ENCODE measurements around the gene PDGFRA.

Gene PDGFRA

DNA sequence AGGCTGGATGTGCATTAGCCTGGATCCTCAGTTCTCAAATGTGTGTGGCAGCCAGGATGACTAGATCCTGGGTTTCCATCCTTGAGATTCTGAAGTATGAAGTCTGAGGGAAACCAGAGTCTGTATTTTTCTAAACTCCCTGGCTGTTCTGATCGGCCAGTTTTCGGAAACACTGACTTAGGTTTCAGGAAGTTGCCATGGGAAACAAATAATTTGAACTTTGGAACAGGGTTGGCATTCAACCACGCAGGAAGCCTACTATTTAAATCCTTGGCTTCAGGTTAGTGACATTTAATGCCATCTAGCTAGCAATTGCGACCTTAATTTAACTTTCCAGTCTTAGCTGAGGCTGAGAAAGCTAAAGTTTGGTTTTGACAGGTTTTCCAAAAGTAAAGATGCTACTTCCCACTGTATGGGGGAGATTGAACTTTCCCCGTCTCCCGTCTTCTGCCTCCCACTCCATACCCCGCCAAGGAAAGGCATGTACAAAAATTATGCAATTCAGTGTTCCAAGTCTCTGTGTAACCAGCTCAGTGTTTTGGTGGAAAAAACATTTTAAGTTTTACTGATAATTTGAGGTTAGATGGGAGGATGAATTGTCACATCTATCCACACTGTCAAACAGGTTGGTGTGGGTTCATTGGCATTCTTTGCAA lies 67.6 kb downstream of the PDGFRA start:
- CTCF ChIA-PET, result no interaction called here
- no peak for TF ChIP-seq SP1 (IDR thresholded peaks at IDR 0.05)
- TF ChIP-seq CTBP1 (IDR thresholded peaks at IDR 0.05; ENCODE audit: borderline replicate concordance), result no peak
- TF ChIP-seq BHLHE40 (IDR thresholded peaks at IDR 0.05; ENCODE audit: borderline replicate concordance), result no peak
- no peak for TF ChIP-seq FOXK2 (IDR thresholded peaks at IDR 0.05)
- TF ChIP-seq L3MBTL2 (conservative IDR thresholded peaks at IDR 0.05), result no peak
- no peak for TF ChIP-seq ELF4 (IDR thresholded peaks at IDR 0.05)
- no peak for TF ChIP-seq LEF1 (IDR thresholded peaks at IDR 0.05; ENCODE audit: borderline replicate concordance)
- TF ChIP-seq ZNF384 (IDR thresholded peaks at IDR 0.05), result no peak
- TF ChIP-seq HDGF (IDR thresholded peaks at IDR 0.05; ENCODE audit: borderline replicate concordance), result no peak
- TF ChIP-seq TARDBP (IDR thresholded peaks at IDR 0.05), result no peak
- no peak for TF ChIP-seq ARNT (IDR thresholded peaks at IDR 0.05)
- no peak for DNase-seq (ENCODE audit: extremely low spot score)
- POLR2A ChIA-PET, result no interaction called here

DNA sequence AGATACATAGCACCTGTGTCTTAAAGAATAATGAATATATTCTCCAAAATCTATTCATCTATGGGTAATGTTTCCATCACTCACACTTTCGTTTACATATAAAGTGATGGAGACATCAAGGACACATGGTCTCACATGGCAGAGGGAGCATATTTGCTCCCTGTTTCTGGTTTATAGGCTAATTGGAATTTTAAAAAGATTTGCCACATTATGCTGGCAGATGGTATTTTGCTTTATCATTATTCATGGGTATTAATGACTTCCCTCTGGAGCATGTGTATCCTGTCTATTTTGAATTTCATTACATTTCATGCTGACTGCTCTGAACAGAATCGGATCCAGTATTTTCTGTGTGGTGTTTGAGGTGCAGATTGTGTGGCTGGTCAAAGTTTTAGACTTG lies 79.0 kb downstream of the PDGFRA start:
- ChIA-PET POLR2A (no interaction called here), CTCF (no interaction called here)
- no peak for DNase-seq (ENCODE audit: extremely low spot score)
- TF ChIP-seq HDGF (IDR thresholded peaks at IDR 0.05; ENCODE audit: borderline replicate concordance) (no peak), NFRKB (IDR thresholded peaks at IDR 0.05) (no peak), FOXM1 (IDR thresholded peaks at IDR 0.05; ENCODE audit: borderline replicate concordance) (no peak), FOXA1 (IDR thresholded peaks at IDR 0.05) (no peak), ARNT (IDR thresholded peaks at IDR 0.05) (no peak), ELF4 (IDR thresholded peaks at IDR 0.05) (no peak), SUZ12 (IDR thresholded peaks at IDR 0.05) (no peak), FOXK2 (IDR thresholded peaks at IDR 0.05) (no peak), TARDBP (IDR thresholded peaks at IDR 0.05) (no peak), LEF1 (IDR thresholded peaks at IDR 0.05; ENCODE audit: borderline replicate concordance) (no peak), L3MBTL2 (conservative IDR thresholded peaks at IDR 0.05) (no peak), BHLHE40 (IDR thresholded peaks at IDR 0.05; ENCODE audit: borderline replicate concordance) (no peak), SP1 (IDR thresholded peaks at IDR 0.05) (no peak)

DNA sequence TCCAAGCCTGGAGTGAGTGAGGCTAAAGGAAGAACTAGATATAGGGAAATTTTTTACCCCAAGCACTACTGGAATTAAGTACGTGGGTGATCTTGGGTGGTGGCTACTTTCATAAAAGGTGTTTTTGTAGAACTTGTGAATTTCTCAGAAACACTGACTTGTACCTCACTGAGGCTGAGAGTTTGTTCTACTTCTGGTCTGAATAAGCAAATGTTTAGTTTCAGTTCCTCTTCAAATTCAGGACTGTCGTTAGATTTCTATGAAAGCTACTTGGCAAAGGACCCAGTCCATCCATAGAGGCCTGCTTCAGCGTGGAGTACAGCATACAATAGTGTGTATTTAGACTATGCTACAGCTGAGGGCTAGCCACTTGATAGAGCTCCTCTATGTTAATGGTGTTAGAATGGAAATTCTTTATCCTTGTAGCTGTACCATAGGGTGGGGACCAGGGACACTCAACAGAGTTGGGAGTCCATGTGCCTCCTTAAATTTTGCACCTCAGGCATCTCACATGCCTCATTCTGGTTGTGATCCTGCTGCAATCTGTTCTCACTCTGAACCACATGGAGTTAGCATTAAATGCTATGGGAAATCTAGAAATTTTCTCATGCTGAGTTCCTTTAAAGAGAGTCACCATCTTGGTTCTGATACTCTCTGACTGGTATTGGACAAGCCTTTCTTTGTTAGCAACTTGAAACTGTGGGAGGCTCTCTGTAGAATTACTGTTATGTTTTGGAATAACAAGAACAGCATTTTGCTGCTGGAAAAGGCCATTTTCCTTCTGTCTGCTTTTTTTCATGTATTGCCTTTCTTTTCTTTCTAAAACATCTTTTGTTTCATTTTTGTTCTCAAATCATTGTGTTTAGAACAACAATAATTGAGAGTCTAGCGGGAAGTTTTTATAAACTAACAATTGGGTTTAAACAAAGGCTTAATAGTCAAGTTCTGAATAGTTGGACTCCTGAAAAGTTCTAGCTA lies 86.8 kb downstream of the PDGFRA start:
- CTCF ChIA-PET, result no interaction called here
- DNase-seq (ENCODE audit: extremely low spot score), result no peak
- no peak for TF ChIP-seq NFRKB (IDR thresholded peaks at IDR 0.05)
- TF ChIP-seq SP1 (IDR thresholded peaks at IDR 0.05), result no peak
- no peak for TF ChIP-seq L3MBTL2 (conservative IDR thresholded peaks at IDR 0.05)
- TF ChIP-seq ELF4 (IDR thresholded peaks at IDR 0.05), result no peak
- no peak for TF ChIP-seq PKNOX1 (IDR thresholded peaks at IDR 0.05)
- no peak for TF ChIP-seq FOXK2 (IDR thresholded peaks at IDR 0.05)
- no peak for TF ChIP-seq CTBP1 (IDR thresholded peaks at IDR 0.05; ENCODE audit: borderline replicate concordance)
- no peak for TF ChIP-seq LEF1 (IDR thresholded peaks at IDR 0.05; ENCODE audit: borderline replicate concordance)
- TF ChIP-seq FOXM1 (IDR thresholded peaks at IDR 0.05; ENCODE audit: borderline replicate concordance), result no peak
- TF ChIP-seq HDGF (IDR thresholded peaks at IDR 0.05; ENCODE audit: borderline replicate concordance), result no peak
- TF ChIP-seq TARDBP (IDR thresholded peaks at IDR 0.05), result no peak
- TF ChIP-seq ARNT (IDR thresholded peaks at IDR 0.05), result no peak
- TF ChIP-seq BHLHE40 (IDR thresholded peaks at IDR 0.05; ENCODE audit: borderline replicate concordance), result no peak
- TF ChIP-seq FOXA1 (IDR thresholded peaks at IDR 0.05), result no peak
- POLR2A ChIA-PET, result no interaction called here

DNA sequence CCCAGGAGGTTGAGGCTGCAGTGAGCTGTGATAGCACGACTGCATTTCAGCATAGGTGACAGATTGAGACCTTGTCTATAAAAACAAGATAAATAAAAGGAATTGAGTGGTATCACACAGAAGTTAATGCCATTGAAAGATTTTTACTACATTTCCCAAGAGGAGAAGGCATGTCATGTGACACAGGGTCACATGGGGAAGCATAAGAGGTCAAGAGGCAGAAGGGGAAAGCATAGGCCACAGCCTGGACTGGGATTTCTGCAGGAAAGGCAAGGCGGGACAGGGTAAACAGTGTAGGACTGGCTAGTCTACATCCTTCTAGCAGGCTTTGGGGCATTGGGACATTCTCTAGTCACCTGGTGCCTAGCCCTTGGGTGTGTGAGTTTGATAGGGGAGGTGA lies 88.6 kb downstream of the PDGFRA start:
- no peak for TF ChIP-seq FOXA1 (IDR thresholded peaks at IDR 0.05)
- no peak for TF ChIP-seq BHLHE40 (IDR thresholded peaks at IDR 0.05; ENCODE audit: borderline replicate concordance)
- TF ChIP-seq PKNOX1 (IDR thresholded peaks at IDR 0.05), result no peak
- no peak for TF ChIP-seq ELF4 (IDR thresholded peaks at IDR 0.05)
- TF ChIP-seq FOXM1 (IDR thresholded peaks at IDR 0.05; ENCODE audit: borderline replicate concordance), result no peak
- DNase-seq (ENCODE audit: extremely low spot score), result no peak
- ChIA-PET CTCF (interaction anchor here (0.5 kb wide), 1 partner anchor 18 kb away, joined by 3 read pairs; no protein-coding TSS in a partner anchor), POLR2A (no interaction called here)

DNA sequence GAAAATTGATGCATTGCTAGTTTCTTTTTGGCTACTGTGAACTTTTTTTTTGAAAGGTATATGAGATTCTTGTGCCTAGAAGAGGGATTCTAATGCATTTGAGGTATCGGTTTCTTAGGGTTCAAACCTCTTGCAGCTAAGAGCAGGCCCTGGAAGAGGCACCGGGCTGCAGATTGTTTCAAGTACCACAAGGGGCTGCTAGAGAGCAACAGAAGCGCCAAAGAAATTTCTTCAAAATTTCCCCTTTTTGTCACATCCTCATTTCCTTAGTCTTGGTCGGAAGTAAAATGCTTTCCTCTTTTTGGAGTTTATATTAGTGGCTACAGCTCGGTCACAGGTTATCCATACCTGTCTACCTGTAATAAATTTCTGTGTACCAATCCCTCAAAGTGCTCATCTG lies 89.8 kb downstream of the PDGFRA start:
- TF ChIP-seq LEF1 (IDR thresholded peaks at IDR 0.05; ENCODE audit: borderline replicate concordance), result no peak
- no peak for TF ChIP-seq ELF4 (IDR thresholded peaks at IDR 0.05)
- TF ChIP-seq FOXA1 (IDR thresholded peaks at IDR 0.05), result no peak
- TF ChIP-seq HDGF (IDR thresholded peaks at IDR 0.05; ENCODE audit: borderline replicate concordance), result no peak
- no peak for TF ChIP-seq PKNOX1 (IDR thresholded peaks at IDR 0.05)
- TF ChIP-seq FOXK2 (IDR thresholded peaks at IDR 0.05), result no peak
- TF ChIP-seq NFRKB (IDR thresholded peaks at IDR 0.05), result no peak
- TF ChIP-seq FOXM1 (IDR thresholded peaks at IDR 0.05; ENCODE audit: borderline replicate concordance), result no peak
- TF ChIP-seq SP1 (IDR thresholded peaks at IDR 0.05), result no peak
- no peak for TF ChIP-seq TARDBP (IDR thresholded peaks at IDR 0.05)
- no peak for TF ChIP-seq L3MBTL2 (conservative IDR thresholded peaks at IDR 0.05)
- no peak for TF ChIP-seq CTBP1 (IDR thresholded peaks at IDR 0.05; ENCODE audit: borderline replicate concordance)
- no peak for TF ChIP-seq BHLHE40 (IDR thresholded peaks at IDR 0.05; ENCODE audit: borderline replicate concordance)
- no peak for TF ChIP-seq ZNF384 (IDR thresholded peaks at IDR 0.05)
- TF ChIP-seq SUZ12 (IDR thresholded peaks at IDR 0.05), result no peak
- no peak for TF ChIP-seq ARNT (IDR thresholded peaks at IDR 0.05)
- DNase-seq (ENCODE audit: extremely low spot score), result peak; percentile 49
- POLR2A ChIA-PET, result no interaction called here
- CTCF ChIA-PET, result interaction anchor here (0.7 to 0.9 kb wide), 2 partner anchors 10 to 397 kb away, joined by 3 to 4 read pairs; no protein-coding TSS in a partner anchor
